DMS114 treated with DMSO at 0.1 percent for 48 hours (cell line): ENCODE data around the gene STN1.

Source experiments
- DNase-seq: peaks from one replicate; lab custom pipeline; 2025; ENCODE audit not compliant: unreplicated experiment; lab: John Stamatoyannopoulos, UW

The STN1 gene

DNA sequence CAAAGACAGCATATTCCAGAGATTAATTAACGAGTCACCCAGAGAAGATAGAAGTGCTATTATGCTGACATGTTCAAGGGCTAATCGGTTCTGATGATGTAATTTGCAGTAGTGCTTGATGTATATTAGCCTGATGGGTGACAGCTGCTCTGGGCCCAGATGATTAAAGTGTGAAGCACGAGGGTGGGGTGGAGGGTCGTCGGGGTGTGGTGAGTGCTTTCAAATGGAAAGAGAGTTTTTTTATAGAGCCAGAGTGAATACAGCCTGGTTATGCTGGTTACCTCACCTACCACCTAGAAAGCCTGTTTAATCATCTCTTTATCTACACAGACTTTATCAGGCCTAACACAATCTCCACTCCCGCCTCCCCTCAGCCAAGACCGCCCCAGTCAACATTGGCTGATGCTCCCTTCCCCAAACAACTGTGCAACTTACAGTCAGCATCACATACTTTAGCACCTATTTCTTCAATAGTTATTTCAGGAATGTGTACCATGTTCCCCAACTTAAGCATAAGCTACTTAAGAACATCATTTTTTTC lies 11.5 kb upstream of the STN1 start:
- no peak for DNase-seq

- DNase-seq: no peak
Measured at GRCh38 chr10:103928784-103929183, 10.8 kb upstream of the STN1 start.

DNA sequence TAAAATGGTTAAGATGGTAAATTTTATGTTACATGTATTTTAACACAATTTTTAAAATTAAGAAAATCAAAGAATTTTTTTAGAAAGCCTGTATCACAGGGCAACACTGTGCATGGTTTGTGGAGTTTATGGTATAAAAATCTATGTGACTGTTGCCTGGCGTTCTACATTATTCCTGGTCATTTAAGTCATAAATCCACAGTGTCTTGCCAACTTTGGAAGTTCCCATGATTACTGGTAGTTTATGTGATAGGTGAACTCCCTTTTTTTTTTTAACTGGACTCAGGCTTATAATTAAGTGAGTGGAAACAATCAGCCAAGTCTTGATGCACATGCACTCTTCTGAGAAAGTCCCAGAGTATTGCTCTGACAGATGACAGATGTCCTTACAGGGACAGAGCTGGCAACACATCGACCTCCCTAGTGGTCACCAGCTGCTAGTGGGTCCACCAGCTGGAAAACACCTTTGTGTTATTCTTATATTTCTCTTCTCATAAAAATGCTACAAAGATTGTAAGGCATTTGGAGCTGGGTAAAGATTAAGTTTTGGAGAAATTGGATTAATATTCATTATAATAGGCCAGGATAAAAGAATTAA lies 8.8 kb upstream of the STN1 start:
- no peak for DNase-seq

GRCh38 chr10:103925591-103925990 lies 7.6 kb upstream of the STN1 start:
- no peak for DNase-seq

- DNase-seq: no peak
Measured at GRCh38 chr10:103923502-103923901, 5.5 kb upstream of the STN1 start.

- no peak for DNase-seq
Measured at GRCh38 chr10:103922659-103923058, 4.7 kb upstream of the STN1 start.

DNA sequence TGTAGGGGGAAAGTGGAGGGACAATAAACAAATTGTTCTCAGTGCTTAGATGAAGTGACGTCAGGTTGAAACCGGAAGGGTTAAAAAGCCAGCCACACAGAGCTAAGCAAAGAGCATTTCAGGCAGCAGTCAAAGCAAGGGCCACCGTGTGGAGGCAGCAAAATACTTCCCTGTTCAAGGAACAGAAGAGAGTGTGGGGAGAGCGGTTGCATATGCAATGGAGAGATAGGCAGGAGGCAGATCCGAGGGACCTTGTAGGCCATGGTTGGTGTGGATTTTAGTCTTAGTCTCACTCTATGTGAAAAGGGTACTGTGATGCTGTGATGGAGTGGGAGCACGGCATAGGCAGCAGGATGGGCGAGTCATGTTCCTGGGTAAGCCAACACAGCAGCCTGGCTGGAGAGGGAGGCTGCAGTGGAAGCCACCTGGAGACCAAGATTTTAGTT lies 3.8 kb upstream of the STN1 start:
- DNase-seq: no peak

GRCh38 chr10:103921248-103921647 lies 3.3 kb upstream of the STN1 start:
- no peak for DNase-seq

GRCh38 chr10:103919648-103920025 lies 1.7 kb upstream of the STN1 start:
- DNase-seq: no peak

GRCh38 chr10:103917302-103918052 lies 507 bp downstream of the STN1 start:
- peak; percentile 57 for DNase-seq

GRCh38 chr10:103916876-103917275 lies 1.1 kb downstream of the STN1 start:
- DNase-seq: no peak

GRCh38 chr10:103916254-103916653 lies 1.7 kb downstream of the STN1 start:
- no peak for DNase-seq

DNA sequence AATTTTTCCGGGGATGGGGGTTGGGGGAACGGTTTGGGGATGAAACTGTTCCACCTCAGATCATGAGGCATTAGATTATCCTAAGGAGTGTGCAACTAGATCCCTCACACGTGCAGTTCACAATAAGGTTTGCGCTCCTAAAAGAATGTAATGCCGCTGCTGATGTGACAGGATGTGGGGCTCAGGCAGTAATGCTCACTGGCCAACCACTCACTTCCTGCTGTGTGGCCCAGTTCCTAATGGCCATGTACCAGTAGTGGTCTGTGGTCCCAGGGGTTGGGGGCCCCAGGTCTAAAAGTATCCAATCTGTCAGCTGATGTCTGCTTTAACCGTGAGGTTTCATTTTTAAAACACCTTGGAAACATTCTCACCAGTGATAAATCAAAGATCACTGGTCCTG lies 2.2 kb downstream of the STN1 start:
- no peak for DNase-seq

GRCh38 chr10:103912759-103913158 lies 5.2 kb downstream of the STN1 start:
- DNase-seq: no peak

DNA sequence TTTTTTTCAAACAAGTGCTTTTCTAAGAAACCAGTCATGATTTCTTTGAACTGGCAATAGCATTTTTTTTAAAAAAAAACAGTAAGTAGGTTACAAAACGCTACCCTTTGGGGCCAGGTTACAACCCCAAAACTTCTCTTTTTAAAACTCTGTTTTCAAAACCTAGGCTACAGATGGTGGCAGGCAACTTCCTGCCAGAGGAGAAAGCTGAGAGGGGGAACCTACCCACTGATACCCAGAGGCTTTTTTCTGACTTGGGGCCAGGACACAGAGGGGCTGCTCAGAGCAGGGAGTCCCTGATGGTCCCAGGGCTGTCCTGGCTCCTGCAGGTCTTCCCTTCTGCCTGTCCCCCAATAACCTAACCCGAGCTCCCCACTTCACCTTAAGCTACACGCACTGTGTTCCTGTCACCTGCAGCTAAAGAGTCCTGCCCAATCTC lies 6.9 kb downstream of the STN1 start:
- DNase-seq: no peak

DNA sequence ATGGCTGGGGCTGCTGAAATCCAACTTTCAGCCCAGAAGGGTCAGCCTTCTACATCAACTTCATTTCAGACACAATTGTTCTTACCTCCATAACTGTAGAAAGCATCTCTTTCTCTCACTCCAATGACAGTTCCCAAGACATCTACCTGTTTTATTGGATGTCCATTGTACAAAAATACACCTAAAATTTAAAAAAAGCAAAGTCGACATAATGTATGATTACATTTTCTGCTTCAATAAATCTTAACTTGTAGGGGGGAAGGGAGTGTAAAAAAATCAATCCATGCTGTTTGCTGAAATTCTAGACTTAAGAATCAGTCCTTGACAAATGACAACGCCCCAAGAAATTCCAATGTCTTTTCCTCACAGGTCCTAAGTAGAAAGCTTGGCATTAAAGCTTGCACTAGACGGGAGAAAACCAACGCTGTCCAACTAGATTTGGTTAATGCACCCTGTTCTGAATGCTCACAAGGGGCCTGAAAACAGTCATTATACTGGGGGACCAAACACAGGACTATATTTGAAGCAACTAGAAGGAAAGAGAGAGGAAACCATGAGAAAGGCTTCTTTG lies 7.5 kb downstream of the STN1 start:
- no peak for DNase-seq

DNA sequence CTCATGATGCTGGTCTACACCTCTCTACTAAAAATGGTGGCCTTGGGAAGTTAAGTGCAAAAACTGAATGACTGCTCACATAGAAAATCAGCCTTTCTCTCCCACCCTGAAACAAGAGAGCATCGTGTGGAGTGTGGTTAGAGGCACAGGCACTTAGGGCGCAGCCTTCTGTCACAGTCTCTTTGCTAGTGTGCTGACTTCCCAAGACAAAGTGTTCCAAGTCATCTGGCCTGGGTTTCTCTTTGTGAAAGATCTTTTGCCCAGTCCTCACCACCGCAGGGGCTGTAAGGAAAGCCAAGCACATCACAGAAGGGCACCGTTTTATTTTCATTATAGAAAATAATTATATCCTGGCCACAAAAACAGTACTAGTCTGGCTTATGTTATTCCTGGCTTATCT lies 12.5 kb downstream of the STN1 start:
- DNase-seq: no peak

DNA sequence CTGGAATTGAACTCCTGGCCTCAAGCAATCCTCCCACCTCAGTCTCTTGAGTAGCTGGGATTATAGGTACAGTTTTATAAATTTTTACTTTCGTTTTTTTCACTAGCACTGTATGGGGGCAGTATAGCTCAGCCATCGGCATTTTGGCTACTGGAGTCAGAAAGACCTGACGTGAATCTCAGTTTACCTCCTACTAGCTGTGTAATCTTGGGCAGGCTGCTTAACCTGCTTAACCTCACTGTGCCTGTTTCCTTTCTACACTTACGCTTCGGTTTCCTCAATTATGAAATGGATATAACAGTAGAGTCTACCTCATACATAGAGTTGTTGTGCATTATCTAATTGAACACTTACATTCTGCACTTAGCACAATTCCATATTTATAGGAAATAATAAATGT lies 16.7 kb downstream of the STN1 start:
- no peak for DNase-seq

DNA sequence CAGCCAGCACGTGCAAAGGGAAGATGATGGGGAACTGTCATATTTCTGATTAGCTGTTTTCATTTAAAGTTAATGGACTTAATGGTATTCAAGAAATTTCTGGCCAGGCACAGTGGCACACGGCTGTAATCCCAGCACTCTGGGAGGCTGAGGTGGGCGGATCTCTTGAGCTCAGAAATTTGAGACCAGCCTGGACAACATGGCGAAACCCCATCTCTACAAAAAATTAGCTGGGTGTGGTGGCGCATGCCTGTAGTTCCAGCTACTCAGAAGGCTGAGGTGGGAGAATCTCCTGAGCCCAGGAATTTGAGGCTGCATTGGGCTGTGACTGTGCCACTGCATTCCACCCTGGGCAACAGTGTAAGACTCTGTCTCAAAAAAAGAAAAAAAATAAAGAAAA lies 18.7 kb downstream of the STN1 start:
- no peak for DNase-seq

- DNase-seq: no peak
Measured at GRCh38 chr10:103897241-103897774, 20.7 kb downstream of the STN1 start.

GRCh38 chr10:103896225-103896624 lies 21.8 kb downstream of the STN1 start:
- no peak for DNase-seq
